Myocyte (in vitro differentiated cells): ENCODE results near the gene ASIC2. TPM values are rescaled to one million over a fixed set of nuclear protein-coding genes. Genes with fewer than 3 reads are reported as not detected.

Experiments
- DNase-seq: peaks from one replicate; pipeline ENCODE4 v3.0.0-alpha.2; 2012; ENCODE audit warnings: low read depth
- polyA plus RNA-seq: library from polyadenylated mRNA; unstranded; fragments of >200 nt; gene quantifications from one replicate; pipeline ENCODE4 v1.2.1, GENCODE V29; 2012; ENCODE audit warnings: missing spikeins
- total RNA-seq: library from RNA; depleted of rRNA; stranded (reverse); fragments of >200 nt; gene quantifications from 2 replicates; pipeline ENCODE4 v1.2.3, GENCODE V29; 2014

Gene ASIC2
- 0.13 and 2.0 TPM in 2 replicates for total RNA-seq
- polyA plus RNA-seq: 0.04 TPM

GRCh38 chr17:33292981-33293867 lies at the start of gene ASIC2:
Gene ASIC2, minus strand, starts transcription at chr17:33293295.
- no peak for DNase-seq

GRCh38 chr17:33342025-33342424 lies 48.9 kb upstream of the ASIC2 start:
- DNase-seq: no peak

GRCh38 chr17:33338242-33338641 lies 45.1 kb upstream of the ASIC2 start:
- no peak for DNase-seq

- no peak for DNase-seq
These were observed 42.5 kb upstream of the ASIC2 start for GRCh38 chr17:33335491-33336173.

GRCh38 chr17:33334703-33335102 lies 41.6 kb upstream of the ASIC2 start:
- no peak for DNase-seq

- DNase-seq: no peak
These were observed 37.8 kb upstream of the ASIC2 start for GRCh38 chr17:33330877-33331276.

- DNase-seq: peak; percentile 34
These were observed 35.0 kb upstream of the ASIC2 start for GRCh38 chr17:33328129-33328528.

GRCh38 chr17:33324736-33325135 lies 31.6 kb upstream of the ASIC2 start:
- no peak for DNase-seq

GRCh38 chr17:33322063-33322462 lies 29.0 kb upstream of the ASIC2 start:
- no peak for DNase-seq

GRCh38 chr17:33318241-33318640 lies 25.1 kb upstream of the ASIC2 start:
- DNase-seq: no peak

GRCh38 chr17:33316746-33317145 lies 23.7 kb upstream of the ASIC2 start:
- DNase-seq: no peak

GRCh38 chr17:33310296-33310695 lies 17.2 kb upstream of the ASIC2 start:
- no peak for DNase-seq

- DNase-seq: no peak
These were observed 10.2 kb upstream of the ASIC2 start for GRCh38 chr17:33303254-33303653.

- DNase-seq: no peak
These were observed 9.3 kb upstream of the ASIC2 start for GRCh38 chr17:33302394-33302793.

- no peak for DNase-seq
These were observed 7.1 kb upstream of the ASIC2 start for GRCh38 chr17:33300241-33300640.

GRCh38 chr17:33299115-33299514 lies 6.0 kb upstream of the ASIC2 start:
- DNase-seq: no peak

- DNase-seq: no peak
These were observed 4.5 kb upstream of the ASIC2 start for GRCh38 chr17:33297643-33298042.

- no peak for DNase-seq
These were observed 1.9 kb upstream of the ASIC2 start for GRCh38 chr17:33294994-33295393.

- DNase-seq: no peak
These were observed 704 bp downstream of the ASIC2 start for GRCh38 chr17:33292201-33292980.

- DNase-seq: no peak
These were observed 1.6 kb downstream of the ASIC2 start for GRCh38 chr17:33291248-33292200.

- DNase-seq: no peak
These were observed 2.8 kb downstream of the ASIC2 start for GRCh38 chr17:33290253-33290652.
